MG63 (cell line): Measurements from ENCODE around the gene PLEKHA4. TPM values are rescaled to one million over a fixed set of nuclear protein-coding genes. Genes with fewer than 3 reads are reported as not detected.
A peak's percentile ranks its signal among the peaks of the same experiment; 100 is the strongest.
"Not testable (repeated sequence)": the region's sequence is repeated elsewhere in the genome, so short reads cannot be mapped to it uniquely, and the experiment has no call there.

ENCODE experiments used
- DNase-seq: peaks from one replicate; pipeline ENCODE4 v3.0.0-alpha.2; 2020
- H3K27me3 ChIP-seq: fragments of 250-450 bp; sonication (Bioruptor Pico); 2 replicates; pipeline ENCODE4 v1.5.1; 2020; ENCODE audit warnings: mild to moderate bottlenecking, moderate library complexity
- H3K36me3 ChIP-seq: fragments of 250-450 bp; sonication (Bioruptor Pico); 2 replicates; pipeline ENCODE4 v1.5.1; 2020; ENCODE audit warnings: mild to moderate bottlenecking, moderate library complexity
- H3K4me3 ChIP-seq: fragments of 250-450 bp; sonication (Bioruptor Pico); 2 replicates; pipeline ENCODE4 v1.5.1; 2020; ENCODE audit warnings: mild to moderate bottlenecking, moderate library complexity
- H3K9me3 ChIP-seq: fragments of 250-450 bp; sonication (Bioruptor Pico); 2 replicates; pipeline ENCODE4 v1.5.1; 2020; ENCODE audit warnings: mild to moderate bottlenecking, moderate library complexity
- total RNA-seq: library from RNA; depleted of rRNA; stranded (reverse); fragments of >200 nt; shearing (Covaris generic); gene quantifications from 2 replicates; pipeline ENCODE4 v1.2.3, GENCODE V29; 2014; ENCODE audit warnings: low replicate concordance

The PLEKHA4 gene
- total RNA-seq, 1 experiment from 2014 or later, result 14.5 TPM

GRCh38 chr19:48873476-48874302, 5.3 kb upstream of the PLEKHA4 start:
- Histone ChIP-seq H3K36me3 (peaks cover 64% of the 10 kb centered on the region), H3K27me3 (no peaks in the 10 kb centered on the region), H3K4me3 (peak overlapping the region; percentile 96), H3K9me3 (no peaks in the 10 kb centered on the region)
- no peak for DNase-seq

GRCh38 chr19:48872884-48873475, 4.6 kb upstream of the PLEKHA4 start:
- H3K9me3 ChIP-seq, result no peaks in the 10 kb centered on the region
- peak overlapping the region; percentile 96 for H3K4me3 ChIP-seq
- no peaks in the 10 kb centered on the region for H3K27me3 ChIP-seq
- peaks cover 57% of the 10 kb centered on the region for H3K36me3 ChIP-seq
- peak; percentile 88 for DNase-seq

GRCh38 chr19:48872182-48872883, 3.9 kb upstream of the PLEKHA4 start, which contains the start of gene PPP1R15A:
TSS of gene PPP1R15A (plus strand) at chr19:48872421. CDS start at chr19:48873234, 813 bp downstream.
- peak; percentile 96 for DNase-seq
- Histone ChIP-seq H3K4me3 (peak within 1 kb of the TSS; percentile 96), H3K36me3 (peaks cover 50% of the 10 kb centered on the region), H3K27me3 (no peaks in the 10 kb centered on the region), H3K9me3 (no peaks in the 10 kb centered on the region)

- Histone ChIP-seq H3K4me3 (peak overlapping the region; percentile 96), H3K36me3 (peaks cover 43% of the 10 kb centered on the region)
- H3K9me3 ChIP-seq, H3K27me3 ChIP-seq, DNase-seq: not testable (repeated sequence)
Measured at GRCh38 chr19:48871471-48872181, 3.2 kb upstream of the PLEKHA4 start.

GRCh38 chr19:48870048-48870447, 1.6 kb upstream of the PLEKHA4 start:
- H3K27me3 ChIP-seq, result no peaks in the 10 kb centered on the region
- no peak overlapping the region for H3K4me3 ChIP-seq
- no peaks in the 10 kb centered on the region for H3K9me3 ChIP-seq
- DNase-seq, result no peak
- H3K36me3 ChIP-seq, result peaks cover 27% of the 10 kb centered on the region

- no peaks in the 10 kb centered on the region for H3K9me3 ChIP-seq
- peak overlapping the region; percentile 43 for H3K4me3 ChIP-seq
- DNase-seq, result no peak
- H3K27me3 ChIP-seq, result no peaks in the 10 kb centered on the region
- H3K36me3 ChIP-seq, result peaks cover 11% of the 10 kb centered on the region
Measured at GRCh38 chr19:48867746-48868113, 687 bp downstream of the PLEKHA4 start.

GRCh38 chr19:48867123-48867745, 1.2 kb downstream of the PLEKHA4 start:
- H3K4me3 ChIP-seq, result peak overlapping the region; percentile 43
- DNase-seq, result no peak
- H3K36me3 ChIP-seq, result peaks cover 7% of the 10 kb centered on the region
- no peaks in the 10 kb centered on the region for H3K9me3 ChIP-seq
- no peaks in the 10 kb centered on the region for H3K27me3 ChIP-seq

GRCh38 chr19:48866692-48867091, 1.7 kb downstream of the PLEKHA4 start:
- DNase-seq, result no peak
- Histone ChIP-seq H3K9me3 (no peaks in the 10 kb centered on the region), H3K27me3 (no peaks in the 10 kb centered on the region), H3K4me3 (no peak overlapping the region), H3K36me3 (peaks cover 7% of the 10 kb centered on the region)

- no peak for DNase-seq
- no peaks in the 10 kb centered on the region for H3K27me3 ChIP-seq
- peaks cover 24% of the 10 kb centered on the region for H3K36me3 ChIP-seq
- no peaks in the 10 kb centered on the region for H3K9me3 ChIP-seq
- no peak overlapping the region for H3K4me3 ChIP-seq
Measured at GRCh38 chr19:48862827-48863226, 5.6 kb downstream of the PLEKHA4 start.

- H3K36me3 ChIP-seq, result peaks cover 29% of the 10 kb centered on the region
- H3K27me3 ChIP-seq, result no peaks in the 10 kb centered on the region
- no peak overlapping the region for H3K4me3 ChIP-seq
- H3K9me3 ChIP-seq, result no peaks in the 10 kb centered on the region
- DNase-seq, result no peak
Measured at GRCh38 chr19:48861313-48861712, 7.1 kb downstream of the PLEKHA4 start.

GRCh38 chr19:48859711-48860572, 8.5 kb downstream of the PLEKHA4 start:
- Histone ChIP-seq H3K4me3 (no peak overlapping the region), H3K27me3 (no peaks in the 10 kb centered on the region), H3K36me3 (peaks cover 28% of the 10 kb centered on the region), H3K9me3 (no peaks in the 10 kb centered on the region)
- DNase-seq, result peak; percentile 13

- Histone ChIP-seq H3K4me3 (no peak overlapping the region), H3K9me3 (no peaks in the 10 kb centered on the region), H3K36me3 (peaks cover 23% of the 10 kb centered on the region), H3K27me3 (no peaks in the 10 kb centered on the region)
- no peak for DNase-seq
Measured at GRCh38 chr19:48858984-48859710, 9.3 kb downstream of the PLEKHA4 start.

GRCh38 chr19:48856921-48857320, 11.5 kb downstream of the PLEKHA4 start:
- H3K9me3 ChIP-seq, result no peaks in the 10 kb centered on the region
- no peak for DNase-seq
- H3K4me3 ChIP-seq, result no peak overlapping the region
- H3K27me3 ChIP-seq, result no peaks in the 10 kb centered on the region
- peaks cover 33% of the 10 kb centered on the region for H3K36me3 ChIP-seq

- DNase-seq, result no peak
- Histone ChIP-seq H3K4me3 (no peak overlapping the region), H3K27me3 (no peaks in the 10 kb centered on the region), H3K9me3 (no peaks in the 10 kb centered on the region), H3K36me3 (peaks cover 23% of the 10 kb centered on the region)
Measured at GRCh38 chr19:48854103-48854502, 14.3 kb downstream of the PLEKHA4 start.

- no peak overlapping the region for H3K4me3 ChIP-seq
- H3K27me3 ChIP-seq, result no peaks in the 10 kb centered on the region
- no peak for DNase-seq
- peaks cover 22% of the 10 kb centered on the region for H3K36me3 ChIP-seq
- H3K9me3 ChIP-seq, result no peaks in the 10 kb centered on the region
Measured at GRCh38 chr19:48853483-48853882, 14.9 kb downstream of the PLEKHA4 start.
